C4-2B (cell line): ENCODE measurements around the gene TMOD1.

Experiments used
- CTCF ChIP-seq: fragments of 450-650 bp; conservative IDR thresholded peaks from 2 replicates; pipeline ENCODE4 v1.5.1; 2017; ENCODE audit warnings: mild to moderate bottlenecking
- ZFX ChIP-seq: fragments of 450-650 bp; IDR thresholded peaks from 2 replicates; pipeline ENCODE4 v1.6.1; 2017

- TF ChIP-seq CTCF: no peak
- no peak for TF ChIP-seq ZFX
Observed at GRCh38 chr9:97480749-97481148, 20.7 kb upstream of the TMOD1 start.
